Ureter (tissue), 1 donor: ENCODE measurements around the gene FOXP1. TPM values are rescaled to one million over a fixed set of nuclear protein-coding genes. Genes with fewer than 3 reads are reported as not detected.

Source experiments
- DNase-seq: peaks from one replicate; pipeline ENCODE4 v3.0.0-alpha.2; 2020; ENCODE audit warnings: low spot score
- total RNA-seq: library from RNA; stranded (reverse); gene quantifications from one replicate; pipeline ENCODE4 v1.2.4, GENCODE V29; 2023
- donor health status: DM: yes; HTN: yes; CAD: no.

Gene FOXP1
- total RNA-seq, 1 donor from 2014 or later = 179 TPM

- DNase-seq = no peak
Measured at GRCh38 chr3:71127052-71127831, 456.3 kb downstream of the FOXP1 start.

GRCh38 chr3:71125738-71126137 lies 457.8 kb downstream of the FOXP1 start:
- DNase-seq = no peak

GRCh38 chr3:71124048-71124447 lies 459.5 kb downstream of the FOXP1 start:
- no peak for DNase-seq

- DNase-seq = no peak
Measured at GRCh38 chr3:71122641-71123040, 460.9 kb downstream of the FOXP1 start.

- DNase-seq = no peak
Measured at GRCh38 chr3:71121429-71122167, 461.9 kb downstream of the FOXP1 start.

GRCh38 chr3:71120012-71120411 lies 463.5 kb downstream of the FOXP1 start:
- no peak for DNase-seq

- DNase-seq = no peak
Measured at GRCh38 chr3:71119171-71119570, 464.4 kb downstream of the FOXP1 start.

- DNase-seq = no peak
Measured at GRCh38 chr3:71118436-71118835, 465.1 kb downstream of the FOXP1 start.

GRCh38 chr3:71117572-71118247 lies 465.8 kb downstream of the FOXP1 start:
- no peak for DNase-seq

GRCh38 chr3:71114610-71115009 lies 468.9 kb downstream of the FOXP1 start:
- DNase-seq = no peak

- no peak for DNase-seq
Measured at GRCh38 chr3:71112576-71112975, 471.0 kb downstream of the FOXP1 start.

- no peak for DNase-seq
Measured at GRCh38 chr3:71111784-71112440, 471.6 kb downstream of the FOXP1 start.

- no peak for DNase-seq
Measured at GRCh38 chr3:71110385-71111222, 472.9 kb downstream of the FOXP1 start.

- DNase-seq = no peak
Measured at GRCh38 chr3:71109977-71110285, 473.6 kb downstream of the FOXP1 start.

GRCh38 chr3:71109241-71109976 lies 474.1 kb downstream of the FOXP1 start:
- DNase-seq = no peak

GRCh38 chr3:71107926-71108325 lies 475.6 kb downstream of the FOXP1 start:
- DNase-seq = no peak

- no peak for DNase-seq
Measured at GRCh38 chr3:71104976-71105375, 478.6 kb downstream of the FOXP1 start.

GRCh38 chr3:71104556-71104955 lies 479.0 kb downstream of the FOXP1 start:
- no peak for DNase-seq

GRCh38 chr3:71104121-71104541 lies 479.4 kb downstream of the FOXP1 start:
- no peak for DNase-seq

- peak; percentile 55 for DNase-seq
Measured at GRCh38 chr3:71103430-71103921, 480.1 kb downstream of the FOXP1 start.
